Stimulated activated CD4-positive, alpha-beta T cell treated with anti-CD3 and anti-CD28 coated beads, Interleukin-4, amount 100 ng/mL, for 24 hours (primary cell): ENCODE results near the gene CACNA1C.

ENCODE experiments used
- DNase-seq: peaks from one replicate; pipeline ENCODE4 v3.0.0-alpha.2; 2020

Gene CACNA1C

DNA sequence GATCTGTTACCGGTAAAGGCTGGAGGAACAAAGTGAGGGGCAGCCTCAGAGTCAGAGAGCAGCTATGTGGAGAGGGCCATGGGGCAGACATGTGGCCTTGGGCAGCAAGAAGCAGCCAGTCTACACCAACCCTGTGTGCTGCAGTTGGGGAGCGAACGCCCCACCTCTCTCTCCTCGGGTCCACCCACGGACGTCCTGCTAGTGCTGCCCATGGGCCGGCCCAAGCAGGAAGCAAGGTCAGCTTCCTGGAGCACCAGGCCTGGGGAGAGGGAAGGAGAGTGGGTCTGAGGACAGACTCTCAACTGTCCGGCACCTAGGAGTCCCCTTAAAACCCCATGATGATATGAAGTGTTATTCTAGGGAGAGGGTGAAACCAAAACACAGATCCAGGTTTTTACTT lies 487.2 kb downstream of the CACNA1C start:
- DNase-seq = no peak

DNA sequence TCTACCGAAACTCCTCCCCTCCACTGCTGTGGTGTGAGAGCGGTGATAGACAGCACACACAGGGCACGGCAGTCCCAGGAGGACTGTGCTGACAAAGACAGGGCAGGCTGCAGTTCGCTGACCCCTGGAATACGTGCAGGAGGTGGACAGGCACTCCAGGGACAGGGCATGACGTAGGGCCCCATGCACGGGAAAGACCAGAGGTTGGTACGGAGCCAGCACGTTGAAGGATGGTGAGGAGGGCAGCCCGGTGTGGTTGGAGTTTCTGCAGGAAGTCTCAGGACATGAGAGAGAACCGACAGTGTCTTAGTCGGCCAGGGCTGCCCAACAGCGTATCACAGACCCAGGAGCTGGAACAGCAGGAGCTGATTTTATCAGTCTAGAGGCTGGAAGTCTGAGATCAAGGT lies 487.8 kb downstream of the CACNA1C start:
- no peak for DNase-seq

DNA sequence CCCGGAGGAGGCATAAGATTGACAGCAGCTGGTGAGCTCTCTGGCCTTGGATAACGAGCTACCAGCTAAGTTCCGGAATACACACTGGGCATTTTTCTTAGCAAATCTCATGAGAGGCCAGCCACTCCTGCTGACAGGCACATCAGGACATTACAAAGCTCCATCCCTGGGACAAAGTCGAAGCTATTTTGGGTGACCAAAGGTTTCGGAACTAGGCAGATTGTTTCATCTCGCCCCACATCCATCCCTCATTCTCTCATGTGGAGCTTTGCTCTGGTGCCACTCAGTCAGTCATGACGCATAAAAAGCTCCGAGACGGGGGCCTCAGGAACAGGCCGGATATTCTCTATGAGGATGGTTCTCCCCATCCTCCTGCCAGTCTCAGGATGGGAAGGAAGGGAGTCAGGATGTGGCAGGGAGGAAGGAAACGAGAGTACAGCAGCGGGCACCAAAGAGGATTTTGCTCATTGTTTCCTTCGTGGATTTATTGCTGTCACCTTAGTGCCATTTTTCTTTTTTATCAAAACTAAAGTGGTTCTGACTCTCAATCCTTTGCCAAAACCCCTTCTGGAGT lies 488.9 kb downstream of the CACNA1C start:
- no peak for DNase-seq

DNA sequence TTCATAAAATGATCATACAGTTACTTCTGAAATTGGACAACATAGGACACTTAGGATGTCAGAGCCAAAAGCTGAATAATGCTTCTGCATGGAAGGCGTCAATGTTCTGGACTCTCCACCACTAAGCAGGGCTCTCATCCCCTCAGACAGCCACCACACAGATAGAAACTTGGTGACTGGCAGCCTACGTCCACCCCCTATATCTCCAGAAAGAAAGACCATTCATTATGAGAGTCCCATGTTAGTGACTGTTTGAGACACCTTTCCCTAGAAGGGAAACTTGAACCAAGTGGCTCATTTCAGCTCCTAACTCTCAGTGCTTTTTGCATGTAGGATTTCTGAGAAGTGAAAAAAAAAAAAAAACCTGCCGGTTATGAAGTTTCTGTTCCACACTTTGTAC lies 491.0 kb downstream of the CACNA1C start:
- no peak for DNase-seq

DNA sequence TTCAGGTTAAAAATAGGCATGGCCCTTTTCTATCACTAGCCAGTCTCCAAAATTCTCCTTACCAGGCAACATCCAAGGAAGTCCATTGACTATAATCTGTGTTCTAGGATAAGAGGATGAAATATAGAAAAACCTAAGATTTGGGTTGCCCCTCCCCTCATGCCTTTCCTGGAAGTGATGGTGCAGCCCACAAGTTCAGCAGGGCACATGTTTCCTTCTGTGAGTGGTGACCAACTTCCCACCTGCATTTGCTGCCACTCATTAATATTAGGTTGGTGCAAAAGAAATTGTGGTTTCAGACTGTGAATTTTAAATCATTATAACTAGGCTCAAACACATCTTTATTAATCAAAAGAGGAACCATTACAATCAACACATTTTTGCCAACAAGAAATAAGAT lies 491.4 kb downstream of the CACNA1C start:
- DNase-seq = no peak

DNA sequence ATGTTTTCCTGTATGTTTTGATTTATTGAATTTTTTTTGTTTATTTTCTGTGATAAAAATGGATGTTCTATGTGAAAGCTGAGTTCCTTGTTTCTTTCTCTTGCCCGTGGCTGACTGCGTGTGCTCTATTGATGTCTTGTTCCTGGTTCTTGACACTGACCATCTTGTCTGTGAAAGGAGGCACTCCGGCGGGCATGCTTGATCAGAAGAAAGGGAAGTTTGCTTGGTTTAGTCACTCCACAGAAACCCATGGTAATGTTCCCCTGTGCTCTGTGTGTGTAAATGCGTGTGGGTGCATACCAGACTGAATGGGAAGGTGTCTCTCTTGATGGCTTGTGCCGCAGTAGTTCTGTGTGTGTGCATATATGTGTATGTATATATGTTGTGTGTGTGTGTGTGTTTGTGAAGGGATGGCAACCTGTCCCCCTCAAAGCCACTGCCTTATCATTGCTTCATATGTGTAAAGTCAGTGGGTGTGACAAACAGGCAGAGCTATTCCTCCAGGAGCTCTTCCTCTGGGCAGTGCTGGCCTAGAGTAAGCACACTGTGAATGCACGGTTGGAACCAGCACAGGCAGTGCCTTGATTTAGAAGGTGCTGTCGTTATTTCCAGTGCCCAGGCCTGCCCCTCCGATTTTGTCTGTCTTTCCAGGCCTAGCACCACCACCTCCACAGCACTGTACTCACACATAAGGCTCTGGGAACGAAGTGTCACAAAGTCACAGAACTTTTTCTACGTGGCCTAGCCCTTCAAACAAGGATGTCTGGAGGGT lies 494.7 kb downstream of the CACNA1C start:
- no peak for DNase-seq

DNA sequence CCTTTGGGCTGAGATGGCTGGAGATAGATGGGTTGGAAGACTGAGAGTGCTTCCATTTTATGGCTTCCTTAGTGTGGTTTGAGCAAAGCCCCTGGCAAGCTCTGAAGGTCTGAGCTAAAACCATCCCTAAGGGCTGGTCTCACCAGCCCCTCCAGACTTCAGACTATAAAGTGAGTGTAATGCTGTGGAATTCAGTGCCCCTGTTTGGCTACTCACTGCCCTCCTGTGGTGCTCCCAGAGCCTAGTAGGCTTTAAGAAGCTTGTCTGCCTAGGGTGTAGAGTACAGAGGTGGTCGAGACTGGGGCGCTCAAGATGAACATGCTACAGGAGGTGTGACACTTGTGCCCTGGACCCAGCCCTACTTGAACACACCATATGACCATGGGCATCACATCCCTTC lies 495.3 kb downstream of the CACNA1C start:
- no peak for DNase-seq

GRCh38 chr12:2550561-2551411 lies 498.0 kb downstream of the CACNA1C start:
- no peak for DNase-seq

DNA sequence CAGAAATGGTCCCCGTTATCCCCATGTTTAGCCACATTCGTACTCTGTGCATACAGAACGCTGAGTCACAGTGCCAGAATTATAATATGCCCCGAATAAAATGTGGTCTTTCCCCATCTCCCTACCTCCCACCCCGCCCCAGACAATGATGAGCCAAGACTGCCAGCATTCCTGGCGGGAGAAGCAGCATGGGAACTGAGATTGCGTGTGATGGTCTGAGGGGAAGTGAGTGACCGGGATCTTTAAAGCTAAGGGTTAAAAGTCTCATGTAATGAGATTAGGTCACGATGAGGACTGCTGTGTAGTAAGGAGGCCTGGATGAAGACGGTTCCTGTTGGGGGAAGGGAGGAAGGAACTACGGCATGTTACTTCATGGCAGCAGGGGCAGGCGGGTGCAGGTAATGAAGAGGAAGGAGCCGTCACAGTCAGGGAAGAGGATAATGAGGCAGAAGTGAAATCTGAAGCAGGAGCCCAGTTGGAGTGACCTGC lies 498.7 kb downstream of the CACNA1C start:
- DNase-seq = no peak

- DNase-seq = no peak
Observed at GRCh38 chr12:2552000-2552756, 499.4 kb downstream of the CACNA1C start.

GRCh38 chr12:2553388-2554126 lies 500.8 kb downstream of the CACNA1C start:
- no peak for DNase-seq

DNA sequence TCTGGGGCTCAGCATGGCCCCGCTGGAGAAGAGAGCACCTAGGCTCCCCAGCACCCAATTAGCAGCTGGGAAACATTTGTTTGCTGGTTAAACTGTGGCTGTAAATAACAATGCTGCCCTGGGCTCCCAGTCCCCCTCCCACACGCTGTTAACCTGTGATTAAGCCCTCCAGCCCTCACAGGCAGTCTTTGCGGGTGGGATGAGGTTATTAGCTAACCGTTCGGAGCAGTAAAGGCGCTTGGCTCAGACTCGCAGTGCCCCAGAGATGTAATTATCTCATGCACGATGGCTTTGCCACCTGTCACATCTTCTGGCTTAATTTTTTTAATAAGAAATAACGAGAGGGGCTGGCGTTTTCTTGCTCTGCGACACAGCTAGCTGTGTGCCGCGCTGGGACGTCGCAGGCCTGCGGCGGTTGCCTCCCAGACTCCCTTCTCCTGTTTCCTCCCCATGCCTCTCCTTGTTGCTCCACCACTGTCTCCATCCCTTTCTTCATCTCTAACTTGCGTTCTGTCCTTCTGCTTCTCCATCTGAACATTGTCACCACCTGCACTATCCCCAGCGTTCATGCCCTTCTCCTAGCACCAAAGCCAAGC lies 502.8 kb downstream of the CACNA1C start:
- no peak for DNase-seq

GRCh38 chr12:2557597-2557996 lies 504.8 kb downstream of the CACNA1C start:
- no peak for DNase-seq

DNA sequence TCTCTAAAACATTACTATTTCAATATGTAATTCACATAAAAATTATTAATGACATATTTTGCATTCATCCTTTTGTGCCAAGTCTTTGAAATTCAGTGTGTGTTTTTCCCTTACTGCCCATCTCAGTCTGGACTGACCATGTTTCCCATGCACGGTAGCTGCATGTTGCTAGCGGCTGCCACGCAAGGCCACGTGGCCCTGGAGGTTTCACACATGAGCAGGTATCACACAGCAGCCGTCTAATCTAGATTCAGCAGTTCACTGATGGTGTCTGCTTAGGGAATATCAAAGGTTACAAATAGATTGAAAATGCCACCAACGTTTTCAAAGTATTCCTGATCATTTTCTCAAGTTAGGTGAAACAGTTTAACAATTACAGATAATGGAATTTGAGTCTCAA lies 507.1 kb downstream of the CACNA1C start:
- DNase-seq = no peak

- DNase-seq = no peak
Observed at GRCh38 chr12:2560356-2560755, 507.6 kb downstream of the CACNA1C start.

- DNase-seq = no peak
Observed at GRCh38 chr12:2561367-2561766, 508.6 kb downstream of the CACNA1C start.

DNA sequence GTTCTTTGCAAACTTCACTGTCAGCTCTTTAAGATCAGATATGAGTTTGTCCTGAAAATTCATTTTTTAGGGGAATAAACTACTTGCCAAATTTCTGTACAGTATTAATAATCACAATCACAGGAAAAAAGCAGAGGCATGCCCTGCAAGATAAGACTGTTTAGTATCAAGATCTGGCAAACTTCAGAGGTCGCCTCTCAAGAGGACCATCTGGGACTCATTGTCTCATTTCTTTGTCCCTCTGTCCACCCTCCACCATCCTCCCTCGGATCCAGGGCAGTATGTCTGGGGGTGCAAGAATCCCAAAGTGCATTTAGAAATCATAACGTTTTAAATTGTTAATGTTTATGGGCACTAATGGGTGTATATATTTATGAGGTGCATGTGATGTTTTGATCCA lies 509.6 kb downstream of the CACNA1C start:
- DNase-seq = no peak

DNA sequence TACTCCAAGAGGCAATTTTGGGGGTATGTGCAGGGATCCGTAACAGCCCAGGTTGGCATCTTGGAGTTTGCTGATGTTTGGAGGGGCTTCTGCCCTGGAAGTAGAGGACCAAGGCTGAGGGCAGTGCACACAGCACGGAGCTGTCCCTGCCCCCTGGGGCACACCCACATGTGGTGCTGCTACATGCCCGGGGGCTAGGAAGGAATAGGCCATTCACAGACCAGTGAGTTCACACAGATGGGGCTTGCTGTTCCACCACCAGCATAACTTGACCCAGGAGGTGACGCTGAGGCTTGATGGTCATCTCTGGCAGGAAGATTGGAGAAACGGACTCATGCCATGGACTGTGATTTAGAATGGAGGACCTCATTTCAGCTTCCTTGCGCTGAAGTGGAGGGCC lies 510.9 kb downstream of the CACNA1C start:
- DNase-seq = no peak

- no peak for DNase-seq
Observed at GRCh38 chr12:2566161-2566560, 513.4 kb downstream of the CACNA1C start.

DNA sequence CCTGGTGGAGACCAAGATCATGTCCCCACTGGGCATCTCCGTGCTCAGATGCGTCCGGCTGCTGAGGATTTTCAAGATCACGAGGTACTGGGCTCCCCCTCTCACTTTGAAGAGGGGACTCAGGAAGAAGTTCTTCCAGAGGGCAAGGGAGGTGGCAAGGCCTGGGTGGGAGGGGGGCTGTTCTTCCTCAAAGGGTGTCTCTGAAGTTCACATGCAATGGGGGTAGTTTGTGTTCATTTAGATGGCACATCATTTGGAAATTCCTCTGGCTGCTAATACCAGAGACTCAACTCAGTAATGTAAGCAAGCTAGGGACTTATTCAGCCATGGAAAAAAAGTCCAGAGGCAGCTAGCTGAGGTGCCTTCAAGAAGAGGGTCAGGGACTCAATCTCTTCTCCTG lies 514.9 kb downstream of the CACNA1C start:
- no peak for DNase-seq

DNA sequence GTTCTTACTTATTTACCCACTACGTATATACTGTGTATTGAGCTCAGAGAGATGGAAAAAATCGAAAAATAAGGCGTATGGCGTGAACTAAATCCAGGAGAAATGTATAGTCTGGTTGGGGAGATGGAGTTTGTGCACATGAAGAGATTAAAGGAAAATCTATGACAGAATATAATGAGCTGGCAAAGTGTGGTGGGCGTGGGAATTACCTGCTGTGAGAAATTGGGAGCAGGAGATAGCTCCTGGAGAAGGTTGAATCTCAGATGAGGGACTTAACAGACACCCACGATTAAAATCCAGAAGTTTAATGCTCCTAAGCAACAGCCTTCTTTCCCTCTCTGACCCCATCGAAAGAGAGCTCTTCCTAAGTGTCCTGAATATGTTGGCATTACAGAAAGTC lies 517.8 kb downstream of the CACNA1C start:
- no peak for DNase-seq
